C4-2B (cell line): ENCODE data around the gene LRRC73.

ENCODE experiments used
- CTCF ChIP-seq: fragments of 450-650 bp; conservative IDR thresholded peaks from 2 replicates; pipeline ENCODE4 v1.5.1; 2017; ENCODE audit warnings: mild to moderate bottlenecking
- ZFX ChIP-seq: fragments of 450-650 bp; IDR thresholded peaks from 2 replicates; pipeline ENCODE4 v1.6.1; 2017

GRCh38 chr6:43459535-43459934, 50.6 kb downstream of the LRRC73 start:
- TF ChIP-seq CTCF (no peak), ZFX (no peak)
